Stomach (tissue), 9 donors: ENCODE measurements around the gene SDSL. TPM values are rescaled to one million over a fixed set of nuclear protein-coding genes. Genes with fewer than 3 reads are reported as not detected.

Experiments used
- DNase-seq, 2 donors: peaks; one replicate each; pipeline versions ENCODE4 v3.0.0 to v3.0.0-alpha.2; 2013 to 2019
- H3K27ac ChIP-seq, 5 donors: fragments of 200-600 bp in 4 of 5; sonication (generic) in 4 of 5; one replicate each; pipeline ENCODE4 v1.5.1; 2013 to 2019; ENCODE audit warnings: mild to moderate bottlenecking in 1 of 5, moderate library complexity in 1 of 5
- H3K27me3 ChIP-seq, 3 donors: fragments of 200-600 bp; sonication (generic); one replicate each; pipeline ENCODE4 v1.5.1; 2017 to 2019; ENCODE audit warnings: mixed run types in 1 of 3
- H3K36me3 ChIP-seq, 4 donors: fragments of 200-600 bp; sonication (generic); 1 replicate in 3 of 4; 2 replicates in 1 of 4; pipeline ENCODE4 v1.5.1; 2016 to 2019
- H3K4me1 ChIP-seq, 4 donors: fragments of 200-600 bp; sonication (generic); one replicate each; pipeline ENCODE4 v1.5.1; 2016 to 2019
- H3K4me3 ChIP-seq, 4 donors: fragments of 200-600 bp; sonication (generic) in 3 of 4; one replicate each; pipeline ENCODE4 v1.5.1; 2016 to 2019; ENCODE audit warnings: mild to moderate bottlenecking in 1 of 4
- H3K9me3 ChIP-seq, 4 donors: fragments of 200-600 bp; sonication (generic); one replicate each; pipeline ENCODE4 v1.5.1; 2016 to 2019
- CTCF ChIP-seq, 7 experiments: fragments of 450-650 bp in 4 of 7; fragments of 200-600 bp in 3 of 7; sonication (generic) in 3 of 7; IDR thresholded peaks; one replicate each; pipeline ENCODE4 v1.5.1; 2016 to 2019; ENCODE audit warnings: antibody characterized with exemption in 7 of 7, control low read depth in 2 of 7, mild to moderate bottlenecking in 1 of 7
- EP300 ChIP-seq: sonication (generic); formaldehyde crosslinking; IDR thresholded peaks from one replicate; pipeline ENCODE4 v1.6.1; 2017; ENCODE audit warnings: antibody characterized with exemption
- POLR2A ChIP-seq, 4 donors: fragments of 450-650 bp; IDR thresholded peaks; one replicate each; pipeline ENCODE4 v1.6.1; 2016; ENCODE audit warnings: antibody characterized with exemption in 4 of 4, control low read depth in 2 of 4, mild to moderate bottlenecking in 1 of 4, moderate library complexity in 1 of 4
- POLR2AphosphoS5 ChIP-seq, 3 donors: sonication (generic); formaldehyde crosslinking; IDR thresholded peaks; one replicate each; pipeline ENCODE4 v1.6.1; 2016; ENCODE audit warnings: antibody characterized with exemption in 3 of 3
- WGBS, 5 donors: extraction: QIAGEN DNeasy Blood & Tissue Kit in 3 of 5; methylation state at CpG; one replicate each; pipeline versions ENCODE4 v1.1.5 to v1.1.7; 2013 to 2018; 5-methylcytosine and 5-hydroxymethylcytosine counted together
- intact Hi-C: fragments of 100-400 bp; cut with DNase I; formaldehyde crosslinking; loops from one replicate; pipeline ENCODE4 v1.15.1; 2023; ENCODE audit warnings: low total_unique reads
- polyA plus RNA-seq, 3 donors: library from polyadenylated mRNA; stranded (reverse); fragments of 200-250 nt; gene quantifications; one replicate each; pipeline ENCODE4 v1.2.3, GENCODE V29; 2013
- total RNA-seq, 5 donors: library from RNA; depleted of rRNA; stranded (reverse); fragments of >200 nt; gene quantifications; one replicate each; pipeline versions ENCODE4 v1.1.0 to v1.2.3, GENCODE V29; 2014 to 2016
- donor health status: healthy with polysubstance abuse.
- donor health status: Bipolar disorder and iron deficiency.
- donor health status: healthy.

SDSL gene
- total and polyA plus RNA-seq, 8 donors = 5.9 to 27.2 (median 15.1) TPM; not detected in 2

GRCh38 chr12:113463746-113464451, 41.7 kb downstream of the SDSL start:
- TF ChIP-seq POLR2AphosphoS5 (IDR thresholded peaks at IDR 0.05) = no peak
- no peak for TF ChIP-seq CTCF (IDR thresholded peaks at IDR 0.05)
- no peak for TF ChIP-seq EP300
- intact Hi-C loops = loop anchor here (10.0 kb wide), 1 partner anchor 451 kb away; no protein-coding TSS in a partner anchor
- Histone ChIP-seq H3K27ac (no peak overlapping the region), H3K4me3 (peak overlapping the region; percentile 22 to 48 (median 32)), H3K36me3 (no peaks in the 10 kb centered on the region), H3K9me3 (no peaks in the 10 kb centered on the region), H3K27me3 (peaks cover 22 to 99% (median 84%) of the 10 kb centered on the region in 3 donors), H3K4me1 (peaks cover 47 to 62% (median 56%) of the 10 kb centered on the region in 4 donors)
- 3 to 6% (median 4%) methylated on average over 40 to 57 of the region's 57 CpGs for whole genome bisulfite sequencing, 5 donors
- no peak for DNase-seq

- Histone ChIP-seq H3K36me3 (no peaks in the 10 kb centered on the region), H3K4me1 (peaks cover 47 to 62% (median 56%) of the 10 kb centered on the region in 4 donors), H3K9me3 (no peaks in the 10 kb centered on the region), H3K4me3 (peak overlapping the region; percentile 5 to 48 (median 28)), H3K27ac (no peak overlapping the region), H3K27me3 (peaks cover 27 to 99% (median 88%) of the 10 kb centered on the region in 3 donors)
- intact Hi-C loops = loop anchor here (10.0 kb wide), 1 partner anchor 450 kb away; no protein-coding TSS in a partner anchor
- no peak for TF ChIP-seq EP300
- TF ChIP-seq POLR2A (IDR thresholded peaks at IDR 0.05) = no peak
- TF ChIP-seq CTCF (IDR thresholded peaks at IDR 0.05) = no peak
- TF ChIP-seq POLR2AphosphoS5 (IDR thresholded peaks at IDR 0.05) = no peak
- no peak for DNase-seq
- WGBS, 5 donors = 0 to 10% (median 4%) methylated on average over 14 to 16 of the region's 16 CpGs
Observed at GRCh38 chr12:113464452-113464775, 42.2 kb downstream of the SDSL start.

- no peaks in the 10 kb centered on the region for H3K9me3 ChIP-seq
- intact Hi-C loops = loop anchor here (10.0 kb wide), 1 partner anchor 450 kb away; no protein-coding TSS in a partner anchor
- peaks cover 47 to 62% (median 56%) of the 10 kb centered on the region in 4 donors for H3K4me1 ChIP-seq
- WGBS, 5 donors = 1 to 3% (median 3%) methylated on average over 43 to 64 of the region's 64 CpGs
- H3K27me3 ChIP-seq = peaks cover 28 to 99% (median 90%) of the 10 kb centered on the region in 3 donors
- DNase-seq = no peak
- H3K27ac ChIP-seq = no peak overlapping the region
- H3K36me3 ChIP-seq = no peaks in the 10 kb centered on the region
- peak overlapping the region in 3 of 4 donors; percentile 22 to 34 (median 29) for H3K4me3 ChIP-seq
- TF ChIP-seq CTCF (IDR thresholded peaks at IDR 0.05) = no peak
- no peak for TF ChIP-seq POLR2AphosphoS5 (IDR thresholded peaks at IDR 0.05)
- TF ChIP-seq POLR2A (IDR thresholded peaks at IDR 0.05) = no peak
- TF ChIP-seq EP300 = no peak
Observed at GRCh38 chr12:113464852-113465719, 42.9 kb downstream of the SDSL start.

GRCh38 chr12:113465808-113466453, 43.8 kb downstream of the SDSL start:
- intact Hi-C loops = loop anchor here (10.0 kb wide), 1 partner anchor 449 kb away; no protein-coding TSS in a partner anchor
- Histone ChIP-seq H3K27ac (no peak overlapping the region), H3K4me3 (no peak overlapping the region), H3K4me1 (peaks cover 47 to 66% (median 57%) of the 10 kb centered on the region in 4 donors), H3K36me3 (no peaks in the 10 kb centered on the region), H3K27me3 (peaks cover 31 to 100% (median 98%) of the 10 kb centered on the region in 3 donors), H3K9me3 (no peaks in the 10 kb centered on the region)
- DNase-seq = no peak
- 0 to 2% (median 1%) methylated on average over 8 to 13 of the region's 13 CpGs for WGBS, 5 donors
- TF ChIP-seq POLR2AphosphoS5 (IDR thresholded peaks at IDR 0.05) = no peak
- TF ChIP-seq EP300 = no peak
- no peak for TF ChIP-seq POLR2A (IDR thresholded peaks at IDR 0.05)
- TF ChIP-seq CTCF (IDR thresholded peaks at IDR 0.05) = no peak
